IPS DF 4.7 (cell line): ENCODE results near the gene RPS15A.
"Not testable (repeated sequence)": the region's sequence is repeated elsewhere in the genome, so short reads cannot be mapped to it uniquely, and the experiment has no call there.

Source experiments
- DNase-seq: peaks from one replicate; pipeline ENCODE4 v3.0.0-alpha.2; 2013; ENCODE audit warnings: low spot score; ENCODE audit errors: extremely low read depth

RPS15A gene

GRCh38 chr16:18757960-18758660, 32.0 kb downstream of the RPS15A start:
- DNase-seq, result not testable (repeated sequence)

- DNase-seq, result not testable (repeated sequence)
These were observed 33.5 kb downstream of the RPS15A start for GRCh38 chr16:18756639-18757038.

GRCh38 chr16:18742870-18743269, 47.3 kb downstream of the RPS15A start:
- DNase-seq, result not testable (repeated sequence)

- DNase-seq, result not testable (repeated sequence)
These were observed 50.1 kb downstream of the RPS15A start for GRCh38 chr16:18740027-18740426.

GRCh38 chr16:18738768-18739167, 51.4 kb downstream of the RPS15A start:
- not testable (repeated sequence) for DNase-seq

- not testable (repeated sequence) for DNase-seq
These were observed 55.9 kb downstream of the RPS15A start for GRCh38 chr16:18734279-18734678.
